Activated CD8-positive, alpha-beta memory T cell treated with anti-CD3 and anti-CD28 coated beads, Interleukin-2, amount 10 ng/mL, durations not matched to agents 7 days and 5 days (primary cell): ENCODE measurements around the gene PTGES3. TPM values are rescaled to one million over a fixed set of nuclear protein-coding genes. Genes with fewer than 3 reads are reported as not detected.

ENCODE experiments used
- ATAC-seq: fragments of 150-1000 bp; cut with Tn5 transposase; one replicate; pipeline ENCODE4 v1.10.0; 2021; ENCODE audit warnings: moderate library complexity
- CTCF ChIA-PET: fragments of 350-600 bp; sonication (Branson Sonifier 250); formaldehyde crosslinking; loops from one replicate; lab custom pipeline; 2021; ENCODE audit warnings: antibody characterized with exemption; lab: Charles Lee
- DNase-seq: peaks from one replicate; pipeline ENCODE4 v3.0.0-alpha.2; 2020
- H3K27ac Mint-ChIP-seq: one replicate; pipeline ENCODE4 v1.8.0; 2021; ENCODE audit warnings: mild to moderate bottlenecking, mixed read lengths
- H3K27me3 Mint-ChIP-seq: one replicate; pipeline ENCODE4 v1.8.0; 2021; ENCODE audit warnings: mixed read lengths
- H3K36me3 Mint-ChIP-seq: one replicate; pipeline ENCODE4 v1.8.0; 2021; ENCODE audit warnings: mild to moderate bottlenecking, mixed read lengths
- H3K4me1 Mint-ChIP-seq: one replicate; pipeline ENCODE4 v1.8.0; 2021; ENCODE audit warnings: mixed read lengths
- H3K4me3 Mint-ChIP-seq: one replicate; pipeline ENCODE4 v1.8.0; 2021; ENCODE audit warnings: mild to moderate bottlenecking, moderate library complexity, mixed read lengths
- H3K9me3 Mint-ChIP-seq: one replicate; pipeline ENCODE4 v1.8.0; 2022; ENCODE audit warnings: low read depth, mixed read lengths
- total RNA-seq, 2 experiments: library from RNA; stranded (reverse); gene quantifications; one replicate each; pipeline ENCODE4 v1.2.3, GENCODE V29; 2021

The PTGES3 gene
- total RNA-seq, 2 experiments from 2014 or later: 241 to 268 TPM

GRCh38 chr12:56695327-56696101 is 7.4 kb upstream of the PTGES3 start:
- no peak for ATAC-seq
- CTCF ChIA-PET: no interaction called here
- Mint-ChIP-seq H3K4me3 (no peak overlapping the region), H3K27ac (no peak overlapping the region), H3K36me3 (no peaks in the 10 kb centered on the region), H3K9me3 (no peaks in the 10 kb centered on the region), H3K27me3 (no peaks in the 10 kb centered on the region), H3K4me1 (peaks cover 6% of the 10 kb centered on the region)
- DNase-seq: no peak

GRCh38 chr12:56694161-56694560 is 6.1 kb upstream of the PTGES3 start:
- ATAC-seq (no peak), DNase-seq (no peak)
- H3K9me3 Mint-ChIP-seq: no peaks in the 10 kb centered on the region
- no peak overlapping the region for H3K4me3 Mint-ChIP-seq
- no peaks in the 10 kb centered on the region for H3K27me3 Mint-ChIP-seq
- CTCF ChIA-PET: no interaction called here
- H3K27ac Mint-ChIP-seq: no peak overlapping the region
- H3K4me1 Mint-ChIP-seq: peaks cover 8% of the 10 kb centered on the region
- H3K36me3 Mint-ChIP-seq: no peaks in the 10 kb centered on the region

- peak overlapping the region; percentile 94 for H3K4me3 Mint-ChIP-seq
- no peak for DNase-seq
- peaks cover 23% of the 10 kb centered on the region for H3K4me1 Mint-ChIP-seq
- H3K9me3 Mint-ChIP-seq: no peaks in the 10 kb centered on the region
- CTCF ChIA-PET: interaction anchor here (0.7 to 1.9 kb wide), 9 partner anchors 11 to 313 kb away, joined by 3 to 5 read pairs (median 3); partner anchors contain the start of gene NACA
- H3K36me3 Mint-ChIP-seq: peaks cover 30% of the 10 kb centered on the region
- peak overlapping the region; percentile 100 for H3K27ac Mint-ChIP-seq
- peak; percentile 0 for ATAC-seq
- H3K27me3 Mint-ChIP-seq: no peaks in the 10 kb centered on the region
Measured at GRCh38 chr12:56688846-56689109, 694 bp upstream of the PTGES3 start.

GRCh38 chr12:56687223-56688128 is 608 bp downstream of the PTGES3 start:
- Mint-ChIP-seq H3K27me3 (no peaks in the 10 kb centered on the region), H3K36me3 (peaks cover 33% of the 10 kb centered on the region), H3K4me1 (peaks cover 29% of the 10 kb centered on the region), H3K9me3 (no peaks in the 10 kb centered on the region), H3K4me3 (peak overlapping the region; percentile 94), H3K27ac (peak overlapping the region; percentile 100)
- DNase-seq (peak; percentile 70), ATAC-seq (peak; percentile 46)
- CTCF ChIA-PET: interaction anchor here (0.6 to 1.9 kb wide), 9 partner anchors 9 to 315 kb away, joined by 3 to 5 read pairs (median 3); partner anchors contain the start of gene NACA

GRCh38 chr12:56684745-56685359 is 3.2 kb downstream of the PTGES3 start:
- Mint-ChIP-seq H3K9me3 (no peaks in the 10 kb centered on the region), H3K27ac (peak overlapping the region; percentile 100), H3K27me3 (no peaks in the 10 kb centered on the region), H3K36me3 (peaks cover 47% of the 10 kb centered on the region), H3K4me1 (peaks cover 44% of the 10 kb centered on the region), H3K4me3 (peak overlapping the region; percentile 94)
- DNase-seq (no peak), ATAC-seq (no peak)
- CTCF ChIA-PET: interaction anchor here (0.7 to 3.3 kb wide), 9 partner anchors 32 to 529 kb away, joined by 3 to 25 read pairs (median 4); partner anchors contain the start of genes ATP5F1B and NACA

- Mint-ChIP-seq H3K4me3 (peak overlapping the region; percentile 94), H3K27ac (peak overlapping the region; percentile 100), H3K36me3 (peaks cover 60% of the 10 kb centered on the region), H3K4me1 (peaks cover 54% of the 10 kb centered on the region), H3K9me3 (no peaks in the 10 kb centered on the region), H3K27me3 (no peaks in the 10 kb centered on the region)
- CTCF ChIA-PET: interaction anchor here (1.7 kb wide), 1 partner anchor 46 kb away, joined by 5 read pairs; no protein-coding TSS in a partner anchor
- ATAC-seq (no peak), DNase-seq (no peak)
Measured at GRCh38 chr12:56682323-56682722, 5.8 kb downstream of the PTGES3 start.

- Mint-ChIP-seq H3K27me3 (no peaks in the 10 kb centered on the region), H3K9me3 (no peaks in the 10 kb centered on the region), H3K36me3 (peaks cover 43% of the 10 kb centered on the region), H3K27ac (peak overlapping the region; percentile 73), H3K4me3 (no peak overlapping the region), H3K4me1 (peaks cover 70% of the 10 kb centered on the region)
- CTCF ChIA-PET: interaction anchor here (0.6 to 1.6 kb wide), 2 partner anchors 11 to 43 kb away, joined by 3 to 5 read pairs; no protein-coding TSS in a partner anchor
- DNase-seq (peak; percentile 50), ATAC-seq (no peak)
Measured at GRCh38 chr12:56679883-56680575, 8.1 kb downstream of the PTGES3 start.

GRCh38 chr12:56678852-56679251 is 9.2 kb downstream of the PTGES3 start:
- DNase-seq (no peak), ATAC-seq (no peak)
- H3K27me3 Mint-ChIP-seq: no peaks in the 10 kb centered on the region
- no peaks in the 10 kb centered on the region for H3K9me3 Mint-ChIP-seq
- CTCF ChIA-PET: no interaction called here
- peak overlapping the region; percentile 67 for H3K27ac Mint-ChIP-seq
- peaks cover 35% of the 10 kb centered on the region for H3K36me3 Mint-ChIP-seq
- H3K4me3 Mint-ChIP-seq: no peak overlapping the region
- peaks cover 67% of the 10 kb centered on the region for H3K4me1 Mint-ChIP-seq

GRCh38 chr12:56677680-56678079 is 10.4 kb downstream of the PTGES3 start:
- Mint-ChIP-seq H3K4me1 (peaks cover 69% of the 10 kb centered on the region), H3K9me3 (no peaks in the 10 kb centered on the region), H3K36me3 (peaks cover 39% of the 10 kb centered on the region), H3K4me3 (no peak overlapping the region), H3K27ac (peak overlapping the region; percentile 62), H3K27me3 (no peaks in the 10 kb centered on the region)
- CTCF ChIA-PET: interaction anchor here (0.7 to 1.7 kb wide), 5 partner anchors 9 to 41 kb away, joined by 3 to 4 read pairs (median 3); partner anchors contain the start of gene PTGES3
- ATAC-seq (peak; percentile 41), DNase-seq (peak; percentile 50)

GRCh38 chr12:56676851-56677580 is 11.1 kb downstream of the PTGES3 start:
- ATAC-seq: peak; percentile 31
- H3K4me1 Mint-ChIP-seq: peaks cover 67% of the 10 kb centered on the region
- no peaks in the 10 kb centered on the region for H3K9me3 Mint-ChIP-seq
- peak; percentile 30 for DNase-seq
- H3K36me3 Mint-ChIP-seq: peaks cover 41% of the 10 kb centered on the region
- H3K27ac Mint-ChIP-seq: no peak overlapping the region
- no peak overlapping the region for H3K4me3 Mint-ChIP-seq
- H3K27me3 Mint-ChIP-seq: no peaks in the 10 kb centered on the region
- CTCF ChIA-PET: interaction anchor here (0.6 to 1.7 kb wide), 4 partner anchors 11 to 80 kb away, joined by 3 to 4 read pairs (median 4); partner anchors contain the start of gene PTGES3

GRCh38 chr12:56671608-56672007 is 16.5 kb downstream of the PTGES3 start:
- Mint-ChIP-seq H3K4me3 (no peak overlapping the region), H3K36me3 (peaks cover 51% of the 10 kb centered on the region), H3K9me3 (no peaks in the 10 kb centered on the region), H3K27me3 (no peaks in the 10 kb centered on the region), H3K4me1 (peaks cover 46% of the 10 kb centered on the region), H3K27ac (peak overlapping the region; percentile 56)
- CTCF ChIA-PET: interaction anchor here (0.8 to 1.1 kb wide), 3 partner anchors 12 to 70 kb away, joined by 3 to 4 read pairs (median 3); no protein-coding TSS in a partner anchor
- no peak for DNase-seq
- ATAC-seq: no peak

- no peaks in the 10 kb centered on the region for H3K9me3 Mint-ChIP-seq
- ATAC-seq (no peak), DNase-seq (peak; percentile 7)
- H3K27me3 Mint-ChIP-seq: no peaks in the 10 kb centered on the region
- peaks cover 56% of the 10 kb centered on the region for H3K36me3 Mint-ChIP-seq
- H3K4me1 Mint-ChIP-seq: peaks cover 42% of the 10 kb centered on the region
- CTCF ChIA-PET: interaction anchor here (1.3 to 1.8 kb wide), 2 partner anchors 12 to 34 kb away, joined by 5 read pairs; no protein-coding TSS in a partner anchor
- no peak overlapping the region for H3K27ac Mint-ChIP-seq
- H3K4me3 Mint-ChIP-seq: no peak overlapping the region
Measured at GRCh38 chr12:56670836-56671235, 17.2 kb downstream of the PTGES3 start.
